Suprapubic skin (tissue), 3 donors: ENCODE results near the gene NDUFA3.

Source experiments
- EP300 ChIP-seq: sonication (generic); formaldehyde crosslinking; IDR thresholded peaks from one replicate; pipeline ENCODE4 v1.6.1; 2017; ENCODE audit warnings: antibody characterized with exemption
- POLR2A ChIP-seq, 2 donors: fragments of 450-650 bp; IDR thresholded peaks; one replicate each; pipeline ENCODE4 v1.6.1; 2017; ENCODE audit warnings: antibody characterized with exemption in 2 of 2, mild to moderate bottlenecking in 2 of 2, moderate library complexity in 2 of 2
- TF ChIP-seq, protein P1 (sequence below), 2 donors: fragments of 200-600 bp in 1 of 2; fragments of 450-650 bp in 1 of 2; sonication (generic) in 1 of 2; IDR thresholded peaks; one replicate each; pipeline ENCODE4 v1.5.1; 2016 to 2019; ENCODE audit warnings: antibody characterized with exemption in 2 of 2, mild to moderate bottlenecking in 1 of 2, moderate library complexity in 1 of 2

DNA sequence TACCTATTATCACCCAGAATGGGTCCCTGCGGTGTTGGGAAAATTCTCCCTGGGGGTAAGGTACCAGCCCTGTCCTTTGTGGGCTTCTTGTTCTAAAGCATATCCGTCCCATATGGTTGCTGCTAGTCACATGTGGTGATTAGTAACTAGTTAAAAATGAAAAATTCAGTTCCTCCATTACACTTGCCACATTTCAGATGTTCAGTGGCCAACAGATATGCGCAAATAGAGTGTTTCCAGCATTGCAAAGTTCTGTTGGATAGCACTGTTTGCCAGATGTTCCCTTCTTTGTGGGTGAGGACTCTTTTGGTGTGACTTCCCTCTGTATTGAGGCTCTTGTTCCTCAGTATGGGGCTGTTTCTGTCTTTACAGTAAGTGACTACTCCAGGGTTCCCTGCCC, 38.7 kb downstream of the NDUFA3 start:
- TF ChIP-seq, protein P1, sequence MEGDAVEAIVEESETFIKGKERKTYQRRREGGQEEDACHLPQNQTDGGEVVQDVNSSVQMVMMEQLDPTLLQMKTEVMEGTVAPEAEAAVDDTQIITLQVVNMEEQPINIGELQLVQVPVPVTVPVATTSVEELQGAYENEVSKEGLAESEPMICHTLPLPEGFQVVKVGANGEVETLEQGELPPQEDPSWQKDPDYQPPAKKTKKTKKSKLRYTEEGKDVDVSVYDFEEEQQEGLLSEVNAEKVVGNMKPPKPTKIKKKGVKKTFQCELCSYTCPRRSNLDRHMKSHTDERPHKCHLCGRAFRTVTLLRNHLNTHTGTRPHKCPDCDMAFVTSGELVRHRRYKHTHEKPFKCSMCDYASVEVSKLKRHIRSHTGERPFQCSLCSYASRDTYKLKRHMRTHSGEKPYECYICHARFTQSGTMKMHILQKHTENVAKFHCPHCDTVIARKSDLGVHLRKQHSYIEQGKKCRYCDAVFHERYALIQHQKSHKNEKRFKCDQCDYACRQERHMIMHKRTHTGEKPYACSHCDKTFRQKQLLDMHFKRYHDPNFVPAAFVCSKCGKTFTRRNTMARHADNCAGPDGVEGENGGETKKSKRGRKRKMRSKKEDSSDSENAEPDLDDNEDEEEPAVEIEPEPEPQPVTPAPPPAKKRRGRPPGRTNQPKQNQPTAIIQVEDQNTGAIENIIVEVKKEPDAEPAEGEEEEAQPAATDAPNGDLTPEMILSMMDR (IDR thresholded peaks at IDR 0.05), result no peak
- TF ChIP-seq POLR2A (IDR thresholded peaks at IDR 0.05), result no peak
- no peak for TF ChIP-seq EP300
